ENCODE data around the gene ZNF574. TPM values are rescaled to one million over a fixed set of nuclear protein-coding genes. Genes with fewer than 3 reads are reported as not detected.

Gene ZNF574, protein sequence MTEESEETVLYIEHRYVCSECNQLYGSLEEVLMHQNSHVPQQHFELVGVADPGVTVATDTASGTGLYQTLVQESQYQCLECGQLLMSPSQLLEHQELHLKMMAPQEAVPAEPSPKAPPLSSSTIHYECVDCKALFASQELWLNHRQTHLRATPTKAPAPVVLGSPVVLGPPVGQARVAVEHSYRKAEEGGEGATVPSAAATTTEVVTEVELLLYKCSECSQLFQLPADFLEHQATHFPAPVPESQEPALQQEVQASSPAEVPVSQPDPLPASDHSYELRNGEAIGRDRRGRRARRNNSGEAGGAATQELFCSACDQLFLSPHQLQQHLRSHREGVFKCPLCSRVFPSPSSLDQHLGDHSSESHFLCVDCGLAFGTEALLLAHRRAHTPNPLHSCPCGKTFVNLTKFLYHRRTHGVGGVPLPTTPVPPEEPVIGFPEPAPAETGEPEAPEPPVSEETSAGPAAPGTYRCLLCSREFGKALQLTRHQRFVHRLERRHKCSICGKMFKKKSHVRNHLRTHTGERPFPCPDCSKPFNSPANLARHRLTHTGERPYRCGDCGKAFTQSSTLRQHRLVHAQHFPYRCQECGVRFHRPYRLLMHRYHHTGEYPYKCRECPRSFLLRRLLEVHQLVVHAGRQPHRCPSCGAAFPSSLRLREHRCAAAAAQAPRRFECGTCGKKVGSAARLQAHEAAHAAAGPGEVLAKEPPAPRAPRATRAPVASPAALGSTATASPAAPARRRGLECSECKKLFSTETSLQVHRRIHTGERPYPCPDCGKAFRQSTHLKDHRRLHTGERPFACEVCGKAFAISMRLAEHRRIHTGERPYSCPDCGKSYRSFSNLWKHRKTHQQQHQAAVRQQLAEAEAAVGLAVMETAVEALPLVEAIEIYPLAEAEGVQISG
- total RNA-seq: 10 to 100 TPM; 11.6 to 22.9 (median 12.8) TPM

DNA sequence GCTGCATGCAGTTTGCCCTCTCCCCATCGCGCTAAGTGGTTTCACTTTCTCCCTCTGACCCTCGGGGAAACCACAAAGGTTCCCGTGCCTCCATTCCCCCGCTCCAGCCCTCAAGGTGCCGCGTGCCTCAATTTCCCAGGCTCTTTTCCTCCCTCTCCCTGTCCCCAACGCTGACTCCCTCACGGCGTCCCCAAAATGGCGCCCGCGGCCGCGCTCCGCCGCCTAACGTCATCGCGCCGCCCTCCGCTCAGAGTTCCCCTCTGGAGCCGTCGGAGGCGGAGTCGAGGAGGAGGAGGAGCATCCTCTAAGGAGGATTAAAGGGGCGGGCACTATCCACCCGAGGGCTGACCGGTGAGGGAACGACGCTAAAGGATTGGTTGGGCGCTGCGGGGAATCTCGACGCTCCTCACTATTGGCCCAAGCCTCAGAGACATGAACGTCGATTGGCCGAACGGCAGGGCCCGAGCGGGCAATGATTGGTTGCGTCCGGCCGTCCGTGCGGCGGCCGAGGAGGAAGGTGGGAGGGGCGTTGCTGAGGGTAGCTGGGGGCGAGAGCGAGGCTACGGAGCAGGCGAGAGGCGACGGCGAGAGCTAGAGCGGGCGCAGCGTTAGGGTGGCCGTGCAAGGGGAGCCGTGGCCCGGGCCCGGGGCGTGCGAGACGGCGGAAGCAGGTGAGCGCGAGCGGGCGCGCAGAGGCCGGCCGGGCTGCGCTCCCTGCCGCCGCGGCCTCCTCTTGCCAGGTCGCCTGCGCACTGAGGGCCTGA, at the start of gene ZNF574:
Gene ZNF574 (plus strand): TSS at position 551 of the 764 bp plus-strand sequence. CDS start 2,441 bp downstream, outside the sequence.
- DNase-seq (ENCODE audit: low spot score): peak; percentile 88

DNA sequence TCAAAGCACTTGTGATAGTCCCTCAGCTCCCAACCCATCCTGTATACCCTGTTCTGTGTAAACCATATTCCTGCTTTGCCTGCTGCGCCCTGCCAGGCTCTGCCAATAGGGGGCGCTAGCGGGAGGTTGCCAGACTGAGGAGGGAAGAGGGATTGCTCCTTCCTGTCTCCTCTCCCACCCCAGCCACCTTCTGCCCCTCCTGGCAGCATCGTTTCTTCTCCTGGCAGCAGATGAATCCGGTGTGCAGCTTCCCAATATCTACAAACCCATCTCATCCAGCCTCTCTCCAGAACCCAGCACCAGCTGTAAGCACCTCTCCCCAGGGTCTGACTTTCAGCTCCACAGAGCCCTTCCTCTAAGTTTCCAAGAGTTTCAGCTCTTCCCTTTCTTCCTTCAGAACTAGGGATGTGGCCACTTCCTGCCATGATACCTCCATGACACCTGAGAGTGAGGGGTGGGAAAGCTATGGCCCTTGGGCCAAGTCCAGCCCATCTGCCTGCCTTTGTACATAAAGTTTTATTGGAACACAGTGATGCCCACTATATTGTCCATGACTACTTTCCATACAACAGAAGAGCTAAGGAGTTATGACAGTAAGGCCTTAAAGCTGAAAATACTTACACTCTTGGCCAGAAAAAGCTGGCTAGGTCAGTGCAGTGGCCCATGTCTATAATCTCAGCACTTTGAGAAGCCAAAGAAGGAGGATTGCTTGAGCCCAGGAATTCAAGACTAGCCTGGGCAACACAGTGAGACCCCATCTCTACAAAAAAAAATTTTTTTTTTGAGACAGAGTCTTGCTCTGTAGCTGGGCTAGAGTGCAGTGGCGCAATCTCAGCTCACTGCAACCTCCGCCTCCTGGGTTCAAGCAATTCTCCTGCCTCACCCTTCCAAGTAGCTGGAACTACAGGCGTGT, 47.4 kb upstream of the ZNF574 start:
- TF ChIP-seq, protein P1, sequence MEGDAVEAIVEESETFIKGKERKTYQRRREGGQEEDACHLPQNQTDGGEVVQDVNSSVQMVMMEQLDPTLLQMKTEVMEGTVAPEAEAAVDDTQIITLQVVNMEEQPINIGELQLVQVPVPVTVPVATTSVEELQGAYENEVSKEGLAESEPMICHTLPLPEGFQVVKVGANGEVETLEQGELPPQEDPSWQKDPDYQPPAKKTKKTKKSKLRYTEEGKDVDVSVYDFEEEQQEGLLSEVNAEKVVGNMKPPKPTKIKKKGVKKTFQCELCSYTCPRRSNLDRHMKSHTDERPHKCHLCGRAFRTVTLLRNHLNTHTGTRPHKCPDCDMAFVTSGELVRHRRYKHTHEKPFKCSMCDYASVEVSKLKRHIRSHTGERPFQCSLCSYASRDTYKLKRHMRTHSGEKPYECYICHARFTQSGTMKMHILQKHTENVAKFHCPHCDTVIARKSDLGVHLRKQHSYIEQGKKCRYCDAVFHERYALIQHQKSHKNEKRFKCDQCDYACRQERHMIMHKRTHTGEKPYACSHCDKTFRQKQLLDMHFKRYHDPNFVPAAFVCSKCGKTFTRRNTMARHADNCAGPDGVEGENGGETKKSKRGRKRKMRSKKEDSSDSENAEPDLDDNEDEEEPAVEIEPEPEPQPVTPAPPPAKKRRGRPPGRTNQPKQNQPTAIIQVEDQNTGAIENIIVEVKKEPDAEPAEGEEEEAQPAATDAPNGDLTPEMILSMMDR (IDR thresholded peaks at IDR 0.05): no peak
- DNase-seq (ENCODE audit: low spot score): no peak
- ATAC-seq (ENCODE audit: low FRiP score): no peak

More for the DNA sequence above, at the start of gene ZNF574:
- TF ChIP-seq, protein P1 (IDR thresholded peaks at IDR 0.05): no peak
- ATAC-seq (ENCODE audit: low FRiP score): peak; percentile 99

DNA sequence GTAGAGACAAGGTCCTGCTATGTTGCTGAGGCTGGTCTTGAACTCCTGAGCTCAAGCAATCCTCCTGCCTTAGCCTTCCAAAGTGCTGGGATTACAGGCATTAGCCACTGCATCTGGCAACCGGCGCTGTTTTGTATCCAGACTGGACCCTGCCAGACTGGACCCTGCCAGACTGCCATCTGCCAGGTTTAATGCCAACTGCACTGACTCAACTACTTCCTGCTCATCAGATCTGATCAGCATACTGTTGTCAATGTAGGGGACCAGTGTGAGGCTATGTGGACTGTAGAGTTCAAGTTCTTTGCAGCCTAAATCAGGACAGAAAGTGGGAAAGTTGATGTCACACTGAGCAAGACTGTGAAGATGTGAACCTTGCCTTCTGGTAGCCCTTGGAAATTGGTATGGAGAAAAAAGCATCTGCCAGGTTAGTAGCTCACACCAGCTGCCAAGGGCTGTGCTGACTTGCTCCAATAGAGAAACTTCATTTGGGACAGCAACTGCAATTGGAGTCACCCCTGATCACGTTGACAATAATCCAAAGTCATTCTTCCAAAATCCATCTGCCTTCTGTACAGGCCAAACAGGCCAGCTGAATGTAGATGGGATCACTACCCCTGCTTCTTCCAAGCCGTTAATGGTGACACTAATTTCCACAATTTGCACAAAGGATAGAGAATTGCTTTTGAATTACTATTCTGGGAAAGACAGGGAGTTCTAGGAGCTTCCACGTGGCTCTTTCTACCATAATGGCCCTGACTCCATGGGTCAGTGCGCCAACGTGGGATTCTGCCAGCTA, 45.1 kb upstream of the ZNF574 start:
- no peak for ATAC-seq (ENCODE audit: low FRiP score)
- TF ChIP-seq, protein P1 (IDR thresholded peaks at IDR 0.05): no peak
- DNase-seq (ENCODE audit: low spot score): no peak

DNA sequence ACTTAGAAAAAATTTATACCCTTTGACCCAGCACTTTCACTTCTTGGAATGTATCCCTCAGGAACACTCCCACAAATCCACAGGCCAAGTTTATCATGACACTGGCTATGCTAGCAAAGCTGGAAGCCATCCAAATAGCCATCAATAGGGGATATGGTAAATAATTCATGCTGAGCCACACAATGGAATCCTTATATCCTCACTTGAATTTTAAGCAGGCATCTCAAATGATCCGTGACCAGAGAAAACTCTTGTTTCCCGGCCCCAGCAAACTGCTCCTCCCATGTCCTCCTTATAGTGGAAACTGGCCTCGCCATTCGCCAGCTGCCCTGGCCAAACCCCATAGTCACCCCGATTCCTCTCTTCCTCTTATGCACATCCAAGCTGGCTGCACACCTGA, 43.5 kb upstream of the ZNF574 start:
- ATAC-seq (ENCODE audit: low FRiP score): no peak
- TF ChIP-seq, protein P1 (IDR thresholded peaks at IDR 0.05): no peak
- DNase-seq (ENCODE audit: low spot score): no peak

DNA sequence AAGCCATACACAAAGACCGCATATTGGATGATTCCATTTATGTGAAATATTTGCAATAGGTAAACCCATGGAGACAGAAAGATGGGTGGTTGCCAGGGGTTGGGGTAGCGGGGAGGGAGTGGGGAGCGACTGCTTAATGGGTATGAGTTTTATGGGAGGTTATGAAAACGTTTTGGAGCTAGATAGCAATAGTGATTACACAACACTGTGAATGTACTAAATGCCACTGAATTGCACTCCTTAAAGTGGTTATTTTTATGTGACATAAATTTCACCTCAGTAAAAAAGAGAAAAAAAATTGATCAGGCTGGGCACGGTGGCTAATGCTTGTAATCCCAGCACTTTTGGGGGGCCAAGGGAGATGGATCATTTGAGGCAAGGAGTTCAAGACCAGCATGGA, 42.6 kb upstream of the ZNF574 start:
- ATAC-seq (ENCODE audit: low FRiP score) (no peak), DNase-seq (ENCODE audit: low spot score) (no peak)
- TF ChIP-seq, protein P1 (IDR thresholded peaks at IDR 0.05): no peak

All from omental fat pad (tissue), 4 donors.